Caco-2 (cell line): ENCODE results near the gene KLHDC9. TPM values are rescaled to one million over a fixed set of nuclear protein-coding genes. Genes with fewer than 3 reads are reported as not detected.
A peak's percentile ranks its signal among the peaks of the same experiment; 100 is the strongest.

ENCODE experiments used
- BruUV-seq: library from RNA; stranded (reverse); fragments of 400-500 nt; replicated peaks from 2 replicates; lab custom pipeline; 2021; lab: Mats Ljungman, UMichigan
- CTCF ChIA-PET: fragments of 300-600 bp; sonication (Branson Sonifier 250); formaldehyde crosslinking; loops from one replicate; lab custom pipeline; 2022; ENCODE audit warnings: antibody characterized with exemption; lab: Charles Lee
- POLR2A ChIA-PET: fragments of 300-600 bp; sonication (Branson Sonifier 250); formaldehyde crosslinking; loops from one replicate; lab custom pipeline; 2022; ENCODE audit warnings: antibody characterized with exemption; lab: Charles Lee
- DNase-seq, 2 experiments: peaks; one replicate each; pipeline versions ENCODE4 v3.0.0 to v3.0.0-alpha.2; 2020 to 2022
- H3K27me3 ChIP-seq: replicated peaks from 2 replicates; pipeline ENCODE4 v1.6.0; 2011; ENCODE audit warnings: low read length; ENCODE audit not compliant: control insufficient read depth, insufficient read depth
- H3K36me3 ChIP-seq: 2 replicates; pipeline ENCODE4 v1.5.1; 2011; ENCODE audit warnings: low read length; ENCODE audit not compliant: control insufficient read depth, insufficient read depth
- H3K4me1 ChIP-seq: fragments of 250-450 bp; sonication (Bioruptor Pico); 2 replicates; pipeline ENCODE4 v1.5.1; 2020; ENCODE audit warnings: mild to moderate bottlenecking
- H3K4me3 ChIP-seq: 2 replicates; pipeline ENCODE4 v1.5.1; 2011; ENCODE audit warnings: low read depth, mild to moderate bottlenecking, control low read depth, low read length
- H3K9me3 ChIP-seq: fragments of 250-450 bp; sonication (Bioruptor Pico); 2 replicates; pipeline ENCODE4 v1.5.1; 2020; ENCODE audit warnings: mild to moderate bottlenecking, moderate library complexity
- H3K27ac Mint-ChIP-seq: one replicate; pipeline ENCODE4 v1.8.0; 2022; ENCODE audit warnings: mixed read lengths; ENCODE audit not compliant: unreplicated experiment
- H3K27me3 Mint-ChIP-seq: one replicate; pipeline ENCODE4 v1.8.0; 2022; ENCODE audit warnings: mixed read lengths; ENCODE audit not compliant: insufficient read depth, unreplicated experiment
- H3K36me3 Mint-ChIP-seq: one replicate; pipeline ENCODE4 v1.8.0; 2022; ENCODE audit warnings: mild to moderate bottlenecking, mixed read lengths; ENCODE audit not compliant: insufficient read depth, unreplicated experiment
- H3K4me1 Mint-ChIP-seq: one replicate; pipeline ENCODE4 v1.8.0; 2022; ENCODE audit warnings: low read depth, mixed read lengths; ENCODE audit not compliant: unreplicated experiment
- H3K4me3 Mint-ChIP-seq: one replicate; pipeline ENCODE4 v1.8.0; 2022; ENCODE audit warnings: mild to moderate bottlenecking, moderate library complexity, mixed read lengths; ENCODE audit not compliant: unreplicated experiment
- H3K9me3 Mint-ChIP-seq: one replicate; pipeline ENCODE4 v1.8.0; 2022; ENCODE audit warnings: mixed read lengths; ENCODE audit not compliant: unreplicated experiment
- CTCF ChIP-seq, 2 experiments: fragments of 200-600 bp in 1 of 2; IDR thresholded peaks; 1 replicate in 1 of 2; 2 replicates in 1 of 2; pipeline versions ENCODE4 v1.5.1 to v1.8.0; 2011 to 2022; ENCODE audit warnings: antibody characterized with exemption in 1 of 2, control low read depth in 1 of 2, inconsistent platforms in 1 of 2, low read depth in 1 of 2, low read length in 1 of 2, mild to moderate bottlenecking in 1 of 2, moderate library complexity in 1 of 2; ENCODE audit not compliant: insufficient read depth in 1 of 2, severe bottlenecking in 1 of 2, unreplicated experiment in 1 of 2
- intact Hi-C: fragments of 100-400 bp; cut with micrococcal nuclease; formaldehyde crosslinking; loops from one replicate; pipeline ENCODE4 v1.10.0; 2022; ENCODE audit not compliant: unreplicated experiment
- total RNA-seq: library from RNA; stranded (reverse); gene quantifications from 2 replicates; pipeline ENCODE4 v1.2.3, GENCODE V29; 2022

Gene KLHDC9
- total RNA-seq, 1 experiment from 2014 or later: 2.0 TPM

- Mint-ChIP-seq H3K36me3 (peaks cover 7% of the 10 kb centered on the region), H3K27ac (no peak overlapping the region), H3K9me3 (no peaks in the 10 kb centered on the region), H3K4me3 (no peak overlapping the region), H3K4me1 (peaks cover 37% of the 10 kb centered on the region), H3K27me3 (no peaks in the 10 kb centered on the region)
- H3K36me3 ChIP-seq: no peaks in the 10 kb centered on the region
- H3K4me3 ChIP-seq: no peak overlapping the region
- ChIA-PET CTCF (interaction anchor here (1.2 kb wide), 1 partner anchor 13 kb away, joined by 6 read pairs; no protein-coding TSS in a partner anchor), POLR2A (no interaction called here)
- no peak for DNase-seq
- no peak for TF ChIP-seq CTCF (IDR thresholded peaks at IDR 0.05; ENCODE audit: insufficient read depth in 1 of 2, low read depth in 1 of 2, low read length in 1 of 2, severe bottlenecking in 1 of 2, unreplicated experiment in 1 of 2)
- H3K27me3 ChIP-seq: no peaks in the 10 kb centered on the region
- peaks cover 43% of the 10 kb centered on the region for H3K4me1 ChIP-seq
- H3K9me3 ChIP-seq: no peaks in the 10 kb centered on the region
- intact Hi-C loops: no loop called here
- BruUV-seq: no TSS peak
Measured at GRCh38 chr1:161080441-161081405, 17.4 kb upstream of the KLHDC9 start.

GRCh38 chr1:161081519-161081918 is 16.6 kb upstream of the KLHDC9 start:
- Histone ChIP-seq H3K27me3 (no peaks in the 10 kb centered on the region), H3K4me1 (peaks cover 43% of the 10 kb centered on the region), H3K4me3 (no peak overlapping the region), H3K36me3 (no peaks in the 10 kb centered on the region), H3K9me3 (no peaks in the 10 kb centered on the region)
- intact Hi-C loops: no loop called here
- Mint-ChIP-seq H3K27me3 (no peaks in the 10 kb centered on the region), H3K27ac (no peak overlapping the region), H3K9me3 (no peaks in the 10 kb centered on the region), H3K36me3 (peaks cover 7% of the 10 kb centered on the region), H3K4me3 (no peak overlapping the region), H3K4me1 (peaks cover 37% of the 10 kb centered on the region)
- no peak for TF ChIP-seq CTCF (IDR thresholded peaks at IDR 0.05; ENCODE audit: insufficient read depth in 1 of 2, low read depth in 1 of 2, low read length in 1 of 2, severe bottlenecking in 1 of 2, unreplicated experiment in 1 of 2)
- CTCF ChIA-PET: no interaction called here
- no peak for DNase-seq
- BruUV-seq: no TSS peak
- POLR2A ChIA-PET: no interaction called here

GRCh38 chr1:161082483-161082882 is 15.7 kb upstream of the KLHDC9 start:
- H3K4me1 ChIP-seq: peaks cover 43% of the 10 kb centered on the region

More at GRCh38 chr1:161082483-161082882, 15.7 kb upstream of the KLHDC9 start:
- Histone ChIP-seq H3K36me3 (no peaks in the 10 kb centered on the region), H3K27me3 (no peaks in the 10 kb centered on the region), H3K9me3 (no peaks in the 10 kb centered on the region), H3K4me3 (no peak overlapping the region)
- DNase-seq: no peak
- ChIA-PET CTCF (no interaction called here), POLR2A (no interaction called here)
- no peak for TF ChIP-seq CTCF (IDR thresholded peaks at IDR 0.05; ENCODE audit: insufficient read depth in 1 of 2, low read depth in 1 of 2, low read length in 1 of 2, severe bottlenecking in 1 of 2, unreplicated experiment in 1 of 2)
- no peaks in the 10 kb centered on the region for H3K27me3 Mint-ChIP-seq
- BruUV-seq: no TSS peak
- peaks cover 7% of the 10 kb centered on the region for H3K36me3 Mint-ChIP-seq
- H3K9me3 Mint-ChIP-seq: no peaks in the 10 kb centered on the region
- peaks cover 37% of the 10 kb centered on the region for H3K4me1 Mint-ChIP-seq
- no peak overlapping the region for H3K4me3 Mint-ChIP-seq
- H3K27ac Mint-ChIP-seq: peak overlapping the region; percentile 67
- intact Hi-C loops: no loop called here
